IgD-negative memory B cell (primary cell): ENCODE data around the gene LMNA. TPM values are rescaled to one million over a fixed set of nuclear protein-coding genes. Genes with fewer than 3 reads are reported as not detected.
"Not testable (repeated sequence)": the region's sequence is repeated elsewhere in the genome, so short reads cannot be mapped to it uniquely, and the experiment has no call there.

Experiments used
- H3K27ac Mint-ChIP-seq, 3 donors: one replicate each; pipeline ENCODE4 v1.8.0; 2020 to 2022; ENCODE audit warnings: mild to moderate bottlenecking in 3 of 3, mixed read lengths in 3 of 3, moderate library complexity in 1 of 3
- H3K27me3 Mint-ChIP-seq: one replicate; pipeline ENCODE4 v1.8.0; 2021; ENCODE audit warnings: mixed read lengths
- H3K36me3 Mint-ChIP-seq: one replicate; pipeline ENCODE4 v1.8.0; 2020; ENCODE audit warnings: mild to moderate bottlenecking, mixed read lengths
- H3K4me1 Mint-ChIP-seq, 3 donors: one replicate each; pipeline ENCODE4 v1.8.0; 2020 to 2022; ENCODE audit warnings: mixed read lengths in 3 of 3, mild to moderate bottlenecking in 1 of 3
- H3K4me3 Mint-ChIP-seq, 4 donors: one replicate each; pipeline ENCODE4 v1.8.0; 2020 to 2022; ENCODE audit warnings: mild to moderate bottlenecking in 4 of 4, mixed read lengths in 4 of 4, moderate library complexity in 3 of 4
- H3K9me3 Mint-ChIP-seq, 3 donors: one replicate each; pipeline ENCODE4 v1.8.0; 2020 to 2021; ENCODE audit warnings: mixed read lengths in 3 of 3, mild to moderate bottlenecking in 1 of 3
- polyA plus RNA-seq: library from polyadenylated mRNA; unstranded; fragments of 300-500 nt; fragmentation: Illumina TruSeq; gene quantifications from one replicate; pipeline ENCODE4 v1.2.3, GENCODE V29; 2021

Gene LMNA
- polyA plus RNA-seq, 1 donor from 2014 or later: 5.7 TPM

DNA sequence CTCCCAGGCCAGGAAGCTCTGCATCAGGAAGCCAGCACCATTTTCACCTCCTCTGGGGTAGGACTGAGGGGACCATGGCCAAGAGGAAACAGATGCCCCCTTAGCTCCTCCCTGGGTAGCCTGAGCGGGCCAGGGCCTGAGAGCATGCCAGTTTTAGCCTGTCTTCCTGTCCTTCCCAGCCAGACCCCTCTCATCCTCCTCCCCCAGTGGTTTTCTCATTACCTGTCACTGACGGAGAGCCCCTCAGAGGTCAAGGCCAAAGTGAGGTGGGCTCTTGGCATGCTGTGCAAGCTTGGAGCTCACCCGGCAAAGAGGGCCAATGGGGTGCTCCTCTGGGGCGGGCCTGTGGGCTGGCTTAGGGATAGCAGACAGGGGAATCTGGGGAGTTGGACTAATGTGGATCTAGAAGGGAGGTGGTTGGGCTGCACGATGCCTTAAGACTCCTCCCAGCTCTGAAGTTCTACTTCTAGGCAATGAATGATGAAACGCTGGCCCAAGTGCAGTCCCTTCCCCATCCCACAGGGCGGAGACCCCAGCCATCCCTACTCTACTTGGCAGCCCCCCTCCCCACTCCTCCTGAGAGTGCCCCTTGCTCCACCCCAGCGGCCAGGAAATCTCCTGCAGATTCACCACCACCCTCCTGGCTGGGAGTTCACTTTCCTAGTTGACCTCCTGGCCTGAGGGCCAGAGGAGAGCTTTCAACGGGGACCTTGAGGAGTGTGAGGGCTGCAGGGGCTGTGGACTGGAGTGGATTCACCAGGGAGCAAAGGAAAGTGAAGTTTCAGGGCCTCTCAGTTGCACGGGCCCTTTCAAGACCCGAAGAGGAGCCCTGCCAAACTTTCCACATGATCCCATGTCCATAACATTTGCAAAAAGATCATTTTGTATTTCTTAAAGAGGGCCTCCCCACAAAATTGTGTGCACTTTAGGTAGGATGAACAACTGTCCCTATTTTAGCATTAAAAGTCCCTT, 9.4 kb upstream of the LMNA start:
- Mint-ChIP-seq H3K4me1 (peaks cover 12 to 35% (median 24%) of the 10 kb centered on the region in 3 donors), H3K9me3 (no peaks in the 10 kb centered on the region), H3K36me3 (no peaks in the 10 kb centered on the region), H3K4me3 (peak overlapping the region; percentile 82 to 97 (median 93)), H3K27ac (peak overlapping the region; percentile 99 to 100 (median 100)), H3K27me3 (no peaks in the 10 kb centered on the region)

DNA sequence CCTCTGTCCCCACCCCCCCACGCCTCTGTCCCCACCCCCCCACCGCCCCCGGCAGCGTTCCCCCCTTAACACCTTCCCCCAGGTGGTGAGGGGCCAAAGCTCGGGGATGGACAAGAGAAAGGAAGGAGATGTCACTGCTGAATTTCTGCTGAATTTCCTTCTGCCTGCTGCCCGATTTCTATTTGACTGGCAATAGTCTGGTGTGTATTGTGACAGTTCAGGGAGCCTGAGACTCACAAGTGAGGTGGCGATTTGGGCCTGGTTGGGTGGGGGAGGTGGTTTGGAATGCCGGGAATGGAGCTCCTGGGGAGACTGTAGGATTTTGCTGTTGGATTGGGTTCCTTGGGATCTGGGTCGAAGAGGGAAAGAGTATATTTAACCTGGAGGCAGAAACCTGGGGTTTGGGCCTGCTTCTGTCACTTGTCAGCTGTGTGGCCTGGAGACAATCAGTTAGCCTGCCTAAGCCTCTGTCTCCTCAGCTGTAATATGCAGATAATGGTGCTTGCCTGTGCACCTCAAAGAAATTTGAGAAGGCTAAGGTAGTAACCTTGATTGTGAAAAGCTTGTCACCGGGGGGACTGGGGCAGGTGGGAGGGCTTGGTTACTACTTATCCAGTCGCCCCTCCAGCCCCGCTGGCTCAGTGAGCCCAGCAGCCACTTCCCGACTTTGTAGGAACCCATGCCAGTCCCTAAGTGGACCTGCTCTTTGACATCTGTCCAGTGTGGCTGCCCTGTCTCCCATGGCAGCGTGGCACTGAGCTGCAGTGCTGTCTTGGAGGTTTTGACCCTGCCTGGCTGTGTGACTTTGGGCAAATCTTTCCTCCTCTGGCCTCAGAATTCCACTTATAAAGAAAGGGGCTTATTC, 7.7 kb upstream of the LMNA start:
- peak overlapping the region; percentile 99 to 100 (median 100) for H3K27ac Mint-ChIP-seq

DNA sequence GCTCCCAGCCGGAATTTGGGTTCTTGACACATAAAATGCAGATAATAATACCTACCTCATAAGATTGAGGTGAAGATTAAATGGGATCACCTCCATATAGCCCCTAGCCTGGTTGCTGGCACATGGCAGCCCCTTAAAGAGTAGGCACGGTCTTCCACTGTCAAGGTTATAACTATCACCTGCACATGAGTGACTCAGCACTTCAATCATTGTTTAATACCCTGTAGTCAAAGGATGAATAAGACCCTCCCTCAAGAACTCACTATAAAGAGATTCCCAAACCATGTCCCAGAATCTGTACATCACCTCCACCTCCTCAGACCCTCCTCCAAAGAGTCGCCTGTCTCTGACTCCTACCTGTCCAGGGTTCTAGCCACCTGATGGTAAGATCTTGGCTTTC, 6.5 kb upstream of the LMNA start:
- Mint-ChIP-seq H3K4me1 (peaks cover 12 to 31% (median 23%) of the 10 kb centered on the region in 3 donors), H3K27me3 (no peaks in the 10 kb centered on the region), H3K9me3 (no peaks in the 10 kb centered on the region), H3K4me3 (peak overlapping the region in 3 of 4 donors; percentile 32 to 97 (median 33)), H3K36me3 (no peaks in the 10 kb centered on the region), H3K27ac (peak overlapping the region; percentile 99 to 100 (median 100))

More for the DNA sequence above, 7.7 kb upstream of the LMNA start:
- Mint-ChIP-seq H3K36me3 (no peaks in the 10 kb centered on the region), H3K9me3 (no peaks in the 10 kb centered on the region), H3K4me1 (peaks cover 12 to 34% (median 24%) of the 10 kb centered on the region in 3 donors), H3K4me3 (peak overlapping the region; percentile 79 to 97 (median 93)), H3K27me3 (no peaks in the 10 kb centered on the region)

DNA sequence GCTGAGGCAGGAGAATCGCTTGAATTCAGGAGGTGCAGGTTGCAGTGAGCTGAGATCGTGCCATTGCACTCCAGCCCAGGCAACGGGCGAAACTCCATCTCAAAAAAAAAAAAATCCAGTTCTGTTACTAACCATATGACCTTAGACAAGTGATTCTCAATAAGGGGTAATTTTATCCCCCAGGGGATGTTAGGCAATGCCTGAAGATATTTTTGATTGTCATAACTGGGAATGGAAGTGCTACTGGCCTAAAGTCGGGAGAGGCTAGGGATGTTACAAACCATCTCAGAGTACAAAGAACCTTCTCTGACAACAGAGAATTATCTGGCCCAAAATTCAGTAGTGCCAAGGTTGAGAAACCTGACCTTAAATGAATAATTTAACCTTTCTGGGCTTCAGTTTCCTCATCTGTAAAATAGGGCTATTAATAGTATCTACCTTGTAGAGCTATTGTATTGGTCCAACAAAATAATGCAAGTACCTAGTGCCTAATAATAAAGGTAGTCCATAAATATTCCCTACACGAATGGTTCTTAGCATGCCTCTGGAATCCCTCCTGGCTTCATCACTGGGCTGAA, 5.8 kb upstream of the LMNA start:
- H3K27me3 Mint-ChIP-seq: no peaks in the 10 kb centered on the region
- H3K36me3 Mint-ChIP-seq: no peaks in the 10 kb centered on the region
- peak overlapping the region; percentile 63 to 100 (median 100) for H3K27ac Mint-ChIP-seq
- H3K9me3 Mint-ChIP-seq: no peaks in the 10 kb centered on the region
- H3K4me1 Mint-ChIP-seq: peaks cover 12 to 27% (median 20%) of the 10 kb centered on the region in 3 donors
- peak overlapping the region in 1 of 4 donors; percentile 58 for H3K4me3 Mint-ChIP-seq

DNA sequence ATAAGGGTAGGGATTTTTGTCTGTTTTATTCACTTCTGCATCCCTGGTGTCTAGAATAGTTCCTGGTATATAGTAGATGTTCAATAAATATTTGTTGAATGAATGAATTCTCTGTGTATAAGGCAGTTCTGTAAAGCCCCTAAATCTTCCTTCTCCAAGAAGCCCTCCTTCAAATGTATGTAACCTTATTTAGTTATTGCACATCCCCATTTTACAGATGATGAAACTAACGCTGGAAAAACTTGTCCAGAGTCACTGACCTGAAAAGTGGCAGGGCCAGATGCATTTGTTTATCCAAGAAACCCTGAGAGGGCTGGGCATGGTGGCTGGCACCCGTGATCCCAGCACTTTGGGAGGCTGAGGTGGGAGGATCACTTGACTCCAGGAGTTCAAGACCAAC, 4.3 kb upstream of the LMNA start:
- Mint-ChIP-seq H3K9me3 (no peaks in the 10 kb centered on the region), H3K36me3 (no peaks in the 10 kb centered on the region), H3K27ac (peak overlapping the region; percentile 48 to 80 (median 59)), H3K27me3 (peaks cover 11% of the 10 kb centered on the region), H3K4me1 (peaks cover 12 to 25% (median 21%) of the 10 kb centered on the region in 3 donors), H3K4me3 (peak overlapping the region in 1 of 4 donors; percentile 9)

DNA sequence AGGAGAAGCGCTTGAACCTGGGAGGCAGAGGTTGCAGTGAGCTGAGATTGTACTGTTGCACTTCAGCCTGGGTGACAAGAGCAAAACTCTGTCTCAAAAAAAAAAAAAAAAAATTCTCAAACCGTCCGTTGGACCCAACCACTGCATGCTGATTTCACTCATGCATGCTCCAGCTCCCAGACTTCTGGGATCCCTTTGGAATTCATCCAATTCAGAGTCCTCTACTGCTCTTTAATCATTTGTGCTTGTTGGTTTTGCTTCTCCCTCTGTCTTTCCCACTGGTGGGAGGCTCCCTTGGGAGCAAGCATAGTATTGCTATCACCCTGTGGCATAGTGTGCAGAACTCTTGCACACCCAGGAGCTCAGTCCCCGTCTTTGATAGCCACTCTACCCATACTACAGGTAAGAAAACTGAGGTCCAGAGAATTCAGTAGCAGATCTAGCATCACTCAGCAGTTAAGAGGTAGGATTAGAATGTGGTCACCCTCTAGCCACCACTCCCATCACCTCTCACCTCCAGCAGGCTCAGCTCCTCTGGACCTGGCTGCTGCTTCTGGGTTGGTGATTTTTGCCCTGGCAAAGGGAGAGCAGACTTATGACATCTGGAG, 3.1 kb upstream of the LMNA start:
- peaks cover 13 to 21% (median 19%) of the 10 kb centered on the region in 3 donors for H3K4me1 Mint-ChIP-seq

DNA sequence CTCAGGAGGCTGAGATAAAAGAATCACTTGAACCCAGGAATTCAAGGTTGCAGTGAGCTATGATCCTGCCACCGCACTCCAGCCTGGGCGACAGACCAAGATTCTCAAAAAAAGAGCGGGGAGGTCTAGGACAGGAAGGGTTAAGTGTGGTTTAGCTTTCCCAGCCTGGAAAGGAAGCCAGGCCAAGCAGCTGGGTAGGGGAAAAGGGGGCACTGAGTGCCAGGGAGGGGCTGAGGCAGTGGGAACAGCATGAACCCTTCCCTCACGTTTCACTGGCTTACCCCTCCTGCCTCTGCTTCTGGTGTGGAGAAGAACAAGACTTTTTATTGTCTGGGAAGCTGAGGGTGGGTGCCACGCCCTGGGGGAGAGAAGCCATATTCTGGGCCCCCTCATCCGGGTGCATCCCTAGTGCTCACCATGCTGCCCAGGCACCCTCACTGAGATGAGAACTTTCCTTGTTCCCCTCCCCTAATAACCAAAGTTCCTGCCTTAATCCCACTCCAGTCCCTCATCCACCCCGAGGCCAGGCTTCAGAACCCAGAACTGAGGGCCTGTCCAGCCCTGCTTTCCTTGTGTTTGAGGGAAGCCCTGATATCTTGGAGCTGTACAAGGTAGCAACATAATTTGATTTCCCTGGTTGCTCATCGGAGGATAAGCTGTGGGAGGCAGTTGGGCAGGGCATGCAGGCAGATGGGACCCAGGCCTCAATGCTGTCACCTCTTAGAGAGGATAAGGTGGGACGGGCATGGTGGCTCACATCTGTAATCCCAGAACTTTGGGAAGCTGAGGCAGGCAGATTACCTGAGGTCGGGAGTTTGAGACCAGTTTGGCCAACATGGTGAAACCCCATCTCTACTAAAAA, 2.0 kb upstream of the LMNA start:
- Mint-ChIP-seq H3K27me3 (peaks cover 21% of the 10 kb centered on the region), H3K4me1 (peaks cover 9 to 19% (median 14%) of the 10 kb centered on the region in 3 donors), H3K4me3 (peak overlapping the region; percentile 2 to 52 (median 28)), H3K9me3 (no peaks in the 10 kb centered on the region), H3K27ac (peak overlapping the region in 2 of 3 donors; percentile 11 to 46), H3K36me3 (no peaks in the 10 kb centered on the region)

More for the DNA sequence above, 3.1 kb upstream of the LMNA start:
- H3K4me3 Mint-ChIP-seq: peak overlapping the region in 1 of 4 donors; percentile 42
- no peaks in the 10 kb centered on the region for H3K9me3 Mint-ChIP-seq
- peaks cover 19% of the 10 kb centered on the region for H3K27me3 Mint-ChIP-seq
- H3K36me3 Mint-ChIP-seq: no peaks in the 10 kb centered on the region
- peak overlapping the region in 2 of 3 donors; percentile 47 to 92 for H3K27ac Mint-ChIP-seq

DNA sequence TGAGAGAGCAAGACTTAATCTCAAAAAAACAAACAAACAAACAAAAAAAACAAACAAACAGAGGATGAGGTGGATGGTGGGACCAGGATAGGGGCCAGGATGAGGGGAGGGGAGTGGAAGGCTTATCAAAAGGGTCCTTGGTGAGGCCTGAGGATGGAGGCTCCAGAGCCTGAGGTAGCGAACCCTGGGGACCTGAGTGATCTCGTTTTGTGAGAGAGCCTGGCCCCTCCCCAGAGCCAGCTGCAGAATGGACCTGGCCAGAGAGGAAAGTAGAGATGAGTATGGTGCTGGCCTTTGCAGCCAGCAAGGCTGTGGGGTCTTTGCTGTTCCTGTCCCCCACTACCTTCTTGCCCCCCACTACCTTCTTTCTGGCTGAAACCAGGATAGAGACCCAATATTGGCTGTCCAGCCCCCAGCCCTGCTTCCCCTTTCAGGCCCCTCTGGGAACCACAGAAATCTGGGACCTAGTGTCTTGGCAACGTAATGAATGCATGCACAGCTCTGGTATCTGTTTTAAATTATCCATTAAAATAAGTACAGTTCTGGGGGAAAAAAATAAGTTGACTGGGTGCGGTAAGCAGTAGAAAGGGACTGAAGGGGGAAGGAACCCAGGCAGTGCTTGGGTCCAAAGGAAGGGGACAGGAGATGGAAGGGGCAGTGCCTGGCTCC, 1.1 kb upstream of the LMNA start:
- Mint-ChIP-seq H3K27me3 (peaks cover 23% of the 10 kb centered on the region), H3K27ac (peak overlapping the region in 1 of 3 donors; percentile 97), H3K36me3 (no peaks in the 10 kb centered on the region), H3K4me1 (peaks cover 9 to 18% (median 14%) of the 10 kb centered on the region in 3 donors), H3K9me3 (no peaks in the 10 kb centered on the region), H3K4me3 (peak overlapping the region in 3 of 4 donors; percentile 5 to 77 (median 7))

DNA sequence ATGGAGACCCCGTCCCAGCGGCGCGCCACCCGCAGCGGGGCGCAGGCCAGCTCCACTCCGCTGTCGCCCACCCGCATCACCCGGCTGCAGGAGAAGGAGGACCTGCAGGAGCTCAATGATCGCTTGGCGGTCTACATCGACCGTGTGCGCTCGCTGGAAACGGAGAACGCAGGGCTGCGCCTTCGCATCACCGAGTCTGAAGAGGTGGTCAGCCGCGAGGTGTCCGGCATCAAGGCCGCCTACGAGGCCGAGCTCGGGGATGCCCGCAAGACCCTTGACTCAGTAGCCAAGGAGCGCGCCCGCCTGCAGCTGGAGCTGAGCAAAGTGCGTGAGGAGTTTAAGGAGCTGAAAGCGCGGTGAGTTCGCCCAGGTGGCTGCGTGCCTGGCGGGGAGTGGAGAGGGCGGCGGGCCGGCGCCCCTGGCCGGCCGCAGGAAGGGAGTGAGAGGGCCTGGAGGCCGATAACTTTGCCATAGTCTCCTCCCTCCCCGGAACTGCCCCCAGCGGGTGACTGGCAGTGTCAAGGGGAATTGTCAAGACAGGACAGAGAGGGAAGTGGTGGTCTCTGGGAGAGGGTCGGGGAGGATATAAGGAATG, 505 bp downstream of the LMNA start:
- Mint-ChIP-seq H3K4me1 (peaks cover 10 to 18% (median 14%) of the 10 kb centered on the region in 3 donors), H3K9me3 (no peaks in the 10 kb centered on the region)

DNA sequence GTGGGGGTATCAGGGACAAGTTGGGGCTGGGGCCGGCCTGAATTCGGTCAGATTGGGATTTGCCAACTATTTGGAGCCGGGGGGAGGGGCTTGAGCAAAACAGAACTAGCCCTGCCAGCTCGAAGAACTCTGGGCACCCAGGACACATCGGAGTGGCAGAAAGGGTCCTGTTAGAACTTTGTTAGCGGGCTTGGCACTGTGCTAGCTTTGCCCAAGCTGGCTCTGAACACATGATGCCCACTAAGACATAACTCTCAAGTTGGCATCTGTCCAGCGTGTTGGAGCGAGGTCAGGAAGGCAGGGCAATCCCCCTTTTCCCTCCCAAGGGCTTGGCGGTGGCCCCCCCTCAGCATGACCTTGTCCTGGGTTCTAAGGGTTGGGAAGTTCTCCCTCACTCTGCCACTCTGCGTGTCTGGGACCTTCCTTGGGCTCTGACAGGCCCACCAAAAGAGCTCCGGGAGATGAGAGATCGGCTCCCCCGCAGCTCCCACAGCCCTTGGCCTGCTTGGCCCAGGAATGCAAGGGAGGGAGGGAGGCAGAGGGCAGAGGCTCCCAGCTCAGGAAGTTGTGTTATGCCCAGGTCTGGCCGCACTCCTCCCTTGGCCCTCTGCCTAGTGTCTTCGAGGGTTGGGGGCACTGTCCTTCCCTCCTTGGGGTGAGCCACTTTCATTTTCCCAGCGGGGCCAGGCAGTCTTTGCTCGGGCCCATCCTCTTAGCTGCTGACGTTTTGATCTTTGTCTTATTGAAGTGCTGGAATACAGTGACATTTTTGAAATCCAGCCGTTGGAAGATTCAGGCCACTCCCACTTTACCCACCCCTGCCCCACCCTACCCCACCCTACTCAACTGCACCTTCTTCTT, 1.2 kb downstream of the LMNA start:
- H3K27ac Mint-ChIP-seq: peak overlapping the region; percentile 86 to 97 (median 93)
- H3K4me3 Mint-ChIP-seq: peak overlapping the region; percentile 90 to 96 (median 94)
- H3K27me3 Mint-ChIP-seq: peaks cover 28% of the 10 kb centered on the region
- no peaks in the 10 kb centered on the region for H3K36me3 Mint-ChIP-seq
- H3K4me1 Mint-ChIP-seq: peaks cover 10 to 23% (median 14%) of the 10 kb centered on the region in 3 donors
- H3K9me3 Mint-ChIP-seq: no peaks in the 10 kb centered on the region

More for the DNA sequence above, 505 bp downstream of the LMNA start:
- Mint-ChIP-seq H3K36me3 (no peaks in the 10 kb centered on the region), H3K4me3 (peak overlapping the region; percentile 90 to 96 (median 94)), H3K27me3 (peaks cover 26% of the 10 kb centered on the region), H3K27ac (peak overlapping the region; percentile 86 to 97 (median 93))

DNA sequence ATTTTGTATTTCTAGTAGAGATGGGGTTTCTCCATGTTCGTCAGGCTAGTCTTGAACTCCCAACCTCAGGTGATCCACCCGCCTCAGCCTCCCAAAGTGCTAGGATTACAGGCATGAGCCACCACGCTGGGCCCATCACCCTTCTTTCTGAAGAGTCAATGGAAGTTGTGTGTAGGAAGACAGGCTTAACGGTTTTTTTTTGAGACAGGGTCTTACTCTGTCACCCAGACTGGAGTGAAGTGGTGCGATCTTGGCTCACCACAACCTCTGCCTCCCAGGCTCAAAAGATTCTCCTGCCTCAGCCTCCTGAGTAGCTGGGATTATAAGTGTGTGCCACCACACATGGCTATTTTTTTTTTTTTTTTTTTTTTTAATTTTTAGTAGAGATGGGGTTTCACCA, 2.2 kb downstream of the LMNA start:
- not testable (repeated sequence) for H3K36me3 Mint-ChIP-seq, H3K9me3 Mint-ChIP-seq
- H3K27ac Mint-ChIP-seq: peak overlapping the region in 1 of 3 donors; percentile 74
- H3K27me3 Mint-ChIP-seq: peaks cover 31% of the 10 kb centered on the region
- peaks cover 10 to 21% (median 14%) of the 10 kb centered on the region in 3 donors for H3K4me1 Mint-ChIP-seq
- H3K4me3 Mint-ChIP-seq: peak overlapping the region in 3 of 4 donors; percentile 54 to 95 (median 94)
